ENCODE results near the gene TRIM52.

- TF ChIP-seq, protein P1, sequence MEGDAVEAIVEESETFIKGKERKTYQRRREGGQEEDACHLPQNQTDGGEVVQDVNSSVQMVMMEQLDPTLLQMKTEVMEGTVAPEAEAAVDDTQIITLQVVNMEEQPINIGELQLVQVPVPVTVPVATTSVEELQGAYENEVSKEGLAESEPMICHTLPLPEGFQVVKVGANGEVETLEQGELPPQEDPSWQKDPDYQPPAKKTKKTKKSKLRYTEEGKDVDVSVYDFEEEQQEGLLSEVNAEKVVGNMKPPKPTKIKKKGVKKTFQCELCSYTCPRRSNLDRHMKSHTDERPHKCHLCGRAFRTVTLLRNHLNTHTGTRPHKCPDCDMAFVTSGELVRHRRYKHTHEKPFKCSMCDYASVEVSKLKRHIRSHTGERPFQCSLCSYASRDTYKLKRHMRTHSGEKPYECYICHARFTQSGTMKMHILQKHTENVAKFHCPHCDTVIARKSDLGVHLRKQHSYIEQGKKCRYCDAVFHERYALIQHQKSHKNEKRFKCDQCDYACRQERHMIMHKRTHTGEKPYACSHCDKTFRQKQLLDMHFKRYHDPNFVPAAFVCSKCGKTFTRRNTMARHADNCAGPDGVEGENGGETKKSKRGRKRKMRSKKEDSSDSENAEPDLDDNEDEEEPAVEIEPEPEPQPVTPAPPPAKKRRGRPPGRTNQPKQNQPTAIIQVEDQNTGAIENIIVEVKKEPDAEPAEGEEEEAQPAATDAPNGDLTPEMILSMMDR (IDR thresholded peaks at IDR 0.05; ENCODE audit: low read length): no peak
- TF ChIP-seq EZH2 (IDR thresholded peaks at IDR 0.05; ENCODE audit: borderline replicate concordance, low read length): no peak
Measured at GRCh38 chr5:181239062-181239663, 21.8 kb downstream of the TRIM52 start.

Data from OCI-LY1 (cell line).